GM18502 (cell line): ENCODE results near the gene ADISSP.

Experiments
- ATAC-seq: cut with Tn5 transposase; IDR thresholded peaks from one replicate; pipeline ENCODE4 v1.9.1; 2021; ENCODE audit warnings: mild to moderate bottlenecking; ENCODE audit not compliant: unreplicated experiment, poor library complexity

The ADISSP gene

DNA sequence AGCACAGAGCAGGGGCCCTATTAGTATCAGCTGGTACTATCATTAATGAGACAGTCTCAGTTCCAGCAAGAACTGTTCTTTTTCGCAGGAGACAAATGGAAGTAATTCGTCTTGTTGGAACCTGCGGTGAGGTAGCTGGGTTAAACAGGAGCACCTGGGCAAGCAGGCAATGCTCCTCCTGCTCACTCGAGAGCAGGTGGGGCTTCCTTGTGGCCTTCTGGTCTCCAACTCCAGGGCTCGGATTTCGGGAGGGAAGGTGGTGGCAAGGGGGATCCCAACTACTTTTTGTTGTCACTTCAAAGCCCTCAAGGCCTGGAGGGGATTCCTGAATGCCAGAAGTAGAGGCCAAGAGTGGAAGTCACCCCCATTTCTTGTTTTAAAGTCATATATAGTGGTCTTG is 15.0 kb upstream of the ADISSP start:
- no peak for ATAC-seq

DNA sequence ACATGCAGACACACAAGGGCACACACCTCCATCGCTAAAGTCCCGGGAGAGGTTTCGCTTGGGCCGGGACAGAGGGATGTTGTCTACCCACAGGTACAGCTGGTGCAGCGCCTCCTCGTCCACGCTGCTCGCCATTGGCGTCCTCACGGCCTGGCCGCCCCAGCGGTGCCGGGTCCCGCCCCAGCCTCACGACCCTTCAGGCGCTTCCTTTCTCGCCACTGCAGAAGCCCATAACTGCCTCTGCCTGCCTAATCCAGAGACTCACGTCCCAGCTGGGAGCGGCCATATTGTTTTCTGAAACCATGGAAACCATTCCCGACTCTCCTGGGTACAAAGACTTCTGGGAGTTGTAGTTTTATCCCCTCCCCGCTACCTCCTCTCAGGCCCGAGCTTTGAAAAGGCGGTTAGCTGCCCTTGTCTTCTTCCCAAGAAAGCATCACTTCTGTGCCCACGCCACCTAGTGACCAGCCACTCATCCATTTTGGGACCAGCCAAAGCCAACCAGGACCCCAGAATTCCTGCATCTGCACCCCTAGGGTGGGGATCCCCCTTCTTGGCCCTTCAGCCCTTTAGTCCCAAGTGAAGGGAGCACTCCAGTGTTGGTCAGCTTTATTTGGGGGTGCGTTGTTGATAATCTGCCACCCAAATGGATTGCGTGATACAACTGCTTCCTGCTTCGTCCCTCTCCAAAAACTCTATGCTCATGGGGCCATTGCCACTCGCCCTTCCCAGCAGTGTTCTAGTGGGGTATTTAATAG is 13.8 kb upstream of the ADISSP start, which contains the start of gene SPEF1:
Gene SPEF1, minus strand, starts transcription at position 296 of the 758 bp plus-strand sequence. Its CDS starts 161 bp downstream, at position 135.
- ATAC-seq, result peak; percentile 77

DNA sequence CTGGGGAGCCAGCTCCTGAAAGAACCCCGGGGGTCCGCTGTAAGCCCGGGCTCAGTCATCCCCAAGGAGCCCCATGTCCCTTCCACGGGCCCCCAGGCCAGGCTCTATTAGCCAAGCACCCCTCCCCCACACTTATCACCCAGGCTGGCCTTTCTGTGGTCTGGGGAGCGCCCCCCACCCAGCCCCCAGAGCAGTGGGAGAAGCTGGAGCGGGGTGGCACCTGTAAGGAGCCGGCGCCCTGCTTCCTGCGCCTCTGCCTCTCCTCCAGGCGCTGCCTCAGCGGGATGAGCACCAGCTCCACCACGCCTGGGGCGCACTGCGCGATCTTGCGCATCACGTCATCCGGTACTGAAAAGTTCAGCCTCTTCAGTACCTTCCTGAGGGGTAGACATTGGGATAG is 11.4 kb upstream of the ADISSP start:
- no peak for ATAC-seq

DNA sequence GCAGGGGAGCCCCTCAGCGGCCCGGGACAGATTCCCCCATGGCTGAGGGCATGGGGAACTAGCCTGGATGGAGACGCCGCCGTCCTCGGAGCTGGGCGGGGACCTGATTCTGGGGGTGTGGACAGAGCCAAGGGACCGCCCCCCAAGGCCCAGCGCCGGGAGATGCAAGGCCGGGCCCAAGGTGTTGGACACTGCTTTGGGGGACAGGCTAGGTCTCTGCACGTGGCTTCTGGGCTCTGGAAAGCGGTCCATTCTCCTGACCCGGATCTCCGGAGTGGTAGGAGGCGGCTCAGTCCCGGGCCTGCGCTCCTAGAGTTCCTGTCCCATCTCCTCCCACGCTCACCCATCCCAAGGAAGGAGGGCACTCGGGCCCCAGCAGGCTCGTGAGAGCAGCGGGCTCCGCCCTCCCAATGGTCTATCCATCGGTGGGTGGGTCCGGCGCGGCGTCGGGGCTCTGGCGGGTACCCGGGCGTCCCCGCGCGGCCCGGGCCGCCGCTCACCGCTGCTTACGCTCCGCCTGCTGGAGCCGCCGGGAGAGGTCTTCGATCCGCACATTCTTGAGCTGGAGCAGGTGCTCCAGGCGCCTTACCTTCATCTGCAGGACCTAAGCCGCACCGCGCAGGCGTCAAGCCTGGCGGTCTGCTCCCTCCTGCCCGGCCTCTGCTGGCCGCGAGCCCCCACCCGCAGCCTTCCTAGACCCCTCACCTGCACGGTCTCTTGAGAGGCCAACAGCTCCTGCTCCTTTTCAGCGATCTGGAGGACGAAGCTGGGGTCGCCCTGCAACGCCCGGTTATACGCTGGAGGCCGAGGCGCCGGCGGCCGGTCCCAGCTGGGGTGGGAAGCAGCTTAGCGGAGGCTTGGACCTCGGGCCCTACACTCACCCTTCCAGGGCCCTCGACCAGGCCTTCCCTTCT is 10.4 kb upstream of the ADISSP start:
- no peak for ATAC-seq

DNA sequence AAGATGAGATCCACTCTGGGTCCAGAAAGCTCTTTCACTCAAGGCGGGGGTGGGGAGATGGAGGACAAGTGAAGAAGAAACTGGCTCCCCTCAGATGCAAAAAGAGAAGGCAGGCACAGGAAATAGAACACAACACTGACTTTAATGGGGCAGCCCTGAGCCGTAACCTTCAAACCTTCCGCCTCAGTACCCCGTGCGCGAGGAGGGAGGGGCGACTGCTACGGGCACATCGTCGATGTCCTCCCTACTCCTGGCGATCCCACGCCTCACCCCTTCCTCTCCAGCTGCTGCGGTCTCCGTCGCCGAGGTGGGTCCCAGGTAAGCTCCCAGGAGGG is 9.8 kb upstream of the ADISSP start:
- no peak for ATAC-seq

DNA sequence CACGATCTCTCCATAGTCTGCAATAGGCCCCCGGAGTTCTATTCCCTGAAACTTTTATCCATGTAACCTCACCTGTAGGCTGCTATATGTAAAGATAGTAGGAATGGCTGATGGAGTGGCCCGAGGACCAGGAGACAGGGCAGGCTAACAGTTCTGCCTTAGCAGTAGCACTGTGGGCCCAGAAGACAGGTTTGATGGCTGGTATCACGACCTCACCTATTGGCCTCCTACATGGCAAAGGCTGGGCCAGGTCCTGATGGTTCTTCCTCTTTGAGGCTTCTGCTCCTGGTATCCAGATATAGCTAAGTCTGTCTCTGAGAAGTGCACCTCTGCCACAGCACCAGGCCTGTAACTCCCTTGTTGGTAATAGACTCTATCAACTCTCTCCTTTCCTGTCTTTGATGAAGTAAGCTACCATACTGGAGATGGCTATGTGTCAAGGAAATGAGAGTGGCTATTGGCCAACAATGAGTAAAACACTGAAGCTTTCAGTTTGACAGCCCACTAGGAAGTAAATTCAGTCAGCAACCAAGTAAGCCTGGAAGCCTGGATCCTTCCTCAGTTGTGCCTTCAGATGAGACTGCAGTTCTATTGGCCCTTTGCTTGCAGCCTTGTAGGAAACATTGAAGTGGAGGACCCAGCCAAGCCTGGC is 8.0 kb upstream of the ADISSP start:
- ATAC-seq, result no peak

DNA sequence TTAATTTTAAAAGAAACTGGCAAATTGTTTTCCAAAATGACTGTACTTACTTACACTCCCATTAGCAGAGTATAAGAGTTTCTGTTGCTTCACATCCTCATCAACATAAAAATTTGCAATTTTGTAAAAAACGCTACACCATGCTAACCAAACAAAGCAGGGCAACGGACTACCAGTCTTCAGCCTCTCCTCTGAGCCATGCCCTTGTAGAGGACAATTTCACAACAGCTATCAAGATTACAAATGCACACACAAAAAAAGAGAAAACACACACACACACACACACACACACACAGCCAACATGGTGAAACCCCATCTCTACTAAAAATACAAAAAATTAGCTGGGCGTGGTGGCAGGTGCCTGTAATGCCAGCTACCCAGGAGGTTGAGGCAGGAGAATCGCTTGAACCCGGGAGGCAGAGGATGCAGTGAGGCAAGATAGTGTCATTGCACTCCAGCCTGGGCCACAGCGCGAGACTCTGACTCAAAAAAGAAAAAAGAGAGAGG is 4.1 kb upstream of the ADISSP start:
- ATAC-seq, result no peak

DNA sequence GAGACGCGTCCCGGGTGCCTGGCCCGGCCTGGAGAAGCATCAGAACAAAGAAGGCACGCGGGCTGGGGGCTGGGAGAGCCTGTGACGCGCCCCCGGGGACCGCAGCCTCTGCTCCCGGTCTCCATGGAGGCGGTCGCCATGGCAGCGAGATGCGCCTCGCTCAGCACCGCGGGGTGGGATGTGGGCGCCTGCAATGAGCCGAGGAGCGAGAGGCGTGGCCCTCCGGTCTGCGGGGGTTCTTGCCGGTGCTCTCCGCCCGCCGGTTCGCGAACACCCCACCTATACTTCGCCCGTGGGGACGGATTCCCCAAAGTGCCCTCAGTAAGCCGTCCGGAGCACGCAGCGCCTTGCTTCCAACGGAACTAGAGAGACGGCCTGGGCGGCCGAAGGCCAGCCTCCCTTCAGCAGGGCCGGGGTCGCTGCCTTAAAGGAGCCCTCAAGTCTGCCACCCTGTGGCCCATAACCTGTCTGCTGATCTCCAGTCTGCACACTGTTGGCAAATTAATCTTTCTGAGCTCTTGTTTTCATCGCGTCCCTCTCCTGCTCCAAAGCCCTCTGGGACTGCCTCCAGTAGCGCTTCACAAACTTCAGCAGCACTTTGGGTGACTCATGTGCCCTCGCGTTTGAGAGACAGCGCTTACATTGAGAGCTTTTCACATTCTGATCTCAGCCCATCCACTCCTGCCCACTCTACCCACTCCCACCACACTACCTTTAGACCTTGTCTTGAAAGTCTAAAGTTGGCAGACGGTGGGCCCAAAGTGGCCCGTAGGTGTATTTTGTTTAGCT is 983 bp upstream of the ADISSP start:
- peak; percentile 35 for ATAC-seq

DNA sequence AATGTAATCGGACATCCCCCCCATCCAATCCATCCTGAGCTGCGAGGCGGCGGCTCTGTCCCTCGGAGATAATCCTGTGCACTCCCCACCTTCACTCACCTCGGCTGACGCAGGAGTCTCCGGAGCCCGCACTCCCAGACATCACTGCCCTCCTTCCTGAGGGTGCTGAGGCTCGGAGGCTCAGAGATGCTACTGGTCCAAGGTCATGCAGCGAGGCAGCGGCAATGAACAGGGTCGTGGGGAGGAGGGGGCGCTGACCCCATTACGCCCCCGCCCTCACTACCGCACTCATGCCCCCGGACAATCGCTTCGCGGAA is 485 bp downstream of the ADISSP start:
- no peak for ATAC-seq

DNA sequence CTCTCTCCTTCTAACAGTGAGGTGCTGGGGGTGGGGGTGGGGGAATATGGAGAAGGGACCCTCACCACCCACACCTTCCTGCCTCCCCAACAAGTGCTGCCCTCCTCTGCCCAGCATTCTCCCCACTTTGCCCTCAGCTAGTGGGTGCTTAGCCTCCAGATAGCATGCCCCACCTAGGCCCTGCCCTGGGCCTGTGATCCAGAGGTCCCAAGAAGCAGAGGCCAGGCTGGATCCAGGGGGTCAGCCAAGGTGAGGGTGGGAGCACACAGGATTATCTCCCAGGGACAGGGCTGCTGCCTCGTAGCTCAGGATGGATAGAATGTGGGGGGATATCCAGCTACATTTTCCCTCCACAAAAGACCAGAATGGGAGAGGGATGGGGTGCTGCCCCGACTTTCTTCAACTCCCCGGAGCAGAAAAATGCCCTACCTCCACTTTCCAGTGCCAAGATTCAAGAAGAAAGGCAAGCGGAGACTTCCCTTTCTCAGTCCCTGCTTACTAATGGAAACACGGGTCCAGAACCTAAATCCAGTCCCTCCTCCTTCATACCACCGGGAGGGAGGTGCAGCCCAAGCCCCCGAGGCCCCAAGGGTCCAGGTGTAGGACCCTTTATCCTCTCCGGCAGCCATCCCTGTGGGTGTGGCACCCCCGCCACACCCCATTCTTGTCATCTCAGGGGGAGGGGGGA is 987 bp downstream of the ADISSP start:
- no peak for ATAC-seq

DNA sequence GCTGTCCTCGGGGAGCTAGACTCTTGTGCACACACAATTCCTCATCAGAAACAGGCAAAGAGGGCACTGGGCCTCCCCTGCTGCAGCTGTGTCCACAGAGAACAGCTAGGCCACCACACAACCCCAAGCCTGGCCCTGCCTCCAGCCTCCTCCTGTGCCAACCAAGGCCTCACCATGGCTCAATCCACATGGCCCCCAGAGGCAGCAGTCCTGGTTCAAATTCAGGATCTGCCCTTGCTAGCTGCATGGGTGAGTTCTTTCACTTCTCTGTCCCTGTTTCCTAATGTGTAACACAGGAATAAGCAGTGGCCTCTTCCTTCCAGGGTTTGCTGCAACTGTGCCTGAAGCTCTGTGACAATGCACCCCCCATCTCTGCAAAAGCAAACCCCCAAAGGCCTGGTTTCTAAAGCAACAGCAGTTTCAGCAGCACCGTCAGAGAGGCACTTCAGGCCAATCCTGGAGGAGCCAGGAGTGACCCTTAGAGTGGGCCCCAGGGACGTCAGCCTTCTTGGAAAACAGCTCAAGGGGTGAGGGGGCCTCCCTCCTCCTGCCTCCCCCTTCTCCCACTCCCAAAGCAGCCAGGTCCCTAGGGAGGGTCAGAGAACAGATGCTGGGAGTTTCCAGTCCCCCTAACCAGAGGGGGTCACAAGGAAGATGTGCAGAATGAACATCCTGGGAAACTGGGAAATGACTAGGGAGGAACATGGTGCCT is 2.2 kb downstream of the ADISSP start:
- no peak for ATAC-seq

DNA sequence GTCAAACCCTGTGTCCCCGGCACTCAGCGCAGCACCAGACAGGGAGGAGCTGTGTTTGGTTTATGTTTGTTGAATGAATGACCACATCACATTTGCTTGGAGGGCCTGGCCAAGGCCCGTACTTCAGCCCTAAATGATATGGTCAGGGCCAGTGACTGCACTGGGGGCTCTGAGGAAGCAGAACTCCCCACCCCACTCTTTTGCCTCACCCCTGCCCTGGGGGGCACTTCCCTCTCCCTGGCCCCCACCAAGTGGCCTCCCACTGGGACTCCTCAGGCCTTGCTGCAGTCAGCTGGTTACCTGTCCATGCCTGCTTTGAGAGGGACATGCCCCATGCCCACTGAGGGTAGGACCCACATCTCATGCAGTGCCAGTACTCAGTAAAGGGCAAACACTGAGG is 2.9 kb downstream of the ADISSP start:
- ATAC-seq, result no peak

DNA sequence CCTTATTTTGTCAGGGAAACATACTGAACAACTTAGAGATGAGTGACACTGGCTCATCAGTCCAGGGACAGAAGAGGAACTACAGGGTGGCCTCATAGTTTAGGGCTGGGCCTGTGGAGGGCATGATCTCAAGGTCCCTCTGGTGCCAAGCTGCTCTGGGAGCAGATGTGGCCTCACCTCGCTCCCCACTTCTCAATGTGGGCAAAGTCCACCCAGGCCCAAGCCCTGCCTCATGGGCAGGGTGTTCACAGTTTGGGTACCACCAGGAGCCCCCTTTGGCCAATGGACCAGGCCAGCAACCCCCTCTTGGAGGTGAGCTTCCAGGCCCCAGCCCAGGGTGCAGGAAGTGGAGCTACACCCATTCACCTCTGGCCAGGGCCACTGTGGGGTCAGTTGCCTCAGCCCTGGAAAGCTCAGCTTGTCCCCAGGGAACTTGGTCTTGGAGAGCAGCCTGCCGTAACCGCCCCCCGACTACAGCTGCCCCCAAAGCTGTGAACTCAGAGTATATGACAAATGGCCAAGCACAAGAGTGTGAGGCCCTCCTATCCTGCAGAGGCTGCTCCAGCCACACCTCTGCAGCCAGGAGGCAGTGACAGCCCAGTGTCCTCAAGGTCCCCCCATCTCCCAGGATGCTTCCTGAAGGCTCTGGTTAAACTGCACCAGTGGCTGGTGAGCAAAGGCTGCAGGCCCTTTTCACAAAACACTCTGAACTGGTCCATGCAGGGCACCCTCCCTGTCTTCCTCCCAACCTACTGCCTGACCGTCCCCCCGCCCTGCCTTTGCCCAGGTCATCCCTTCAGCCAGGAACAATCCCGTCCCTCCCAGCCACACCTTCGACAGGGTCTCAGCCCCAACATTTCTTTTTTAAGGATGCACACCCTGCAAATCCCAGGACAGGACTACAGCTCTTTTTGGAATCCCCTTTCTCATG is 3.6 kb downstream of the ADISSP start:
- ATAC-seq, result no peak

DNA sequence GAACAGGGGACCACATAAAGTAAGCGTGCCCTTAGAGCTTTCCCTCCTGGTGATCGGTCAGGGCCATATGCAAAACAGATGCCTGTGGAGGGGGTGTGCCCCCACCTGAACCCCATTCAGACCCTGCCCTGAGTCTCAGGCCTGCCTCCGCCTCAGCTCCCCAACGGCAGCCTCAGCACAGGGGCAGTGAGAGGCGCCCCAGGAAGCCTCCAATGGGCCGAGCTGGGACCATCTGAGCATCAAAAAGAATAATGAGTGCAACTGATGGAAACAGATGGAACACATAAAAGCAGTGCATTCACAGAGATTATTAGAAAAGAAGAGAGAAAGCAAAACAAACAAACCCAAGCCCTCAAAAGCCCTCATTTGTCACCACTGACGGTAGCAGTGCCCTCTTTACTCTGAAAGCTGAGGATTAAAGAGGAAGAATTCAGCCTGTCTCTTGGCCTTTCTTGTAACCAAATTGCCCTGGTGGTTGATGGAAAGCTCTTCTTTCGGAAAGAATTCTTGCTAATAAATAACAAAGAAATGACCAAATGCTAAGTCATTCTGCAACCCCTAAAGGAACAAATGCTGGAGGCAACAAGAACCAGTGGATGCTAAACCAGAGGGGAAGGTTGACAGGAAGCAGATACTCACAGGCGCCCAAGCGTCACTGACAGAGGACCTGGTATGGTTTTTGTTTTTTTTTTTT is 6.8 kb downstream of the ADISSP start:
- ATAC-seq, result no peak

DNA sequence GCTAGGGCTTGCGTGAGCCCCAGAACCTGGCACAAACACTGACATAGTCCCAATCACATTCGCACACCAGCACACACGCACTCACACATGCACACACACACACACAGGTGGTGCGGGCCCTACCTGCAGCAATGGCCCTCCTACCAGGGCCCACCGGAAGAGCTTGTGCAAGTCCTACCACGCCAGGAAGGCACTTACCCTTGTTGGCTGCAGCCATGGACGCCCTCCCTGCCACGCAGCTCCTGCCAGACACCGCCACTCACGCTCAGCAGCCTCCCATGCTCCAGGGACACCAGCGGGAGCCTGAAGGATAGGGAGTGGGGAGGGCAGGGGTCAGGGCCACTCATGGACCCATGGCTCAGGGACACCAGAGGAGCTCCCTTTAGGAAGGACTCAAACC is 7.7 kb downstream of the ADISSP start:
- ATAC-seq, result no peak

DNA sequence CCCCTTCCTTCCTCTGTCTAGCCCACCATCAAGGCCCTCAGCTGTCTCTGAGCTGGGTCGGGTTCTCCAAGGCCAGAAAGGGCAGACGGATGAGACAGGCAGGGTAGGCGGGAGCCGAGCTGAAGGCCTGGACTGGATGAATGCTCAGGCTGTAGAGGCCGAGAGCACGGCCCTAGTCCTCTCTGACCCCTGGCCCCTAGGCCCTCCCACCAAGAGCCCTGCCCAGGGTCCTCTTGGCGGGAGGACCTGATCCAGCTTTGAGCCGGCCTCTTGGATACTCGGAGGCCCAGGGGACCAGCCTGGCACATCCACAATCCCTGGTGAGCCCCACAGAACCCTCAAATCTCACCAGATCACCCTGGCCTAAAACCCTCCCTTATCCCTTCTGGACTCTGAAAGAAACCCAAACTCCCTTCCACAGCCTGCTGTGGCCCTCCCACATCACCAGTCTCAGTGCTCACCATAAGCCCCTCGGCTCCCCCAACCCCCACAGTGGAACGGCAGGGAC is 8.2 kb downstream of the ADISSP start:
- ATAC-seq, result no peak

DNA sequence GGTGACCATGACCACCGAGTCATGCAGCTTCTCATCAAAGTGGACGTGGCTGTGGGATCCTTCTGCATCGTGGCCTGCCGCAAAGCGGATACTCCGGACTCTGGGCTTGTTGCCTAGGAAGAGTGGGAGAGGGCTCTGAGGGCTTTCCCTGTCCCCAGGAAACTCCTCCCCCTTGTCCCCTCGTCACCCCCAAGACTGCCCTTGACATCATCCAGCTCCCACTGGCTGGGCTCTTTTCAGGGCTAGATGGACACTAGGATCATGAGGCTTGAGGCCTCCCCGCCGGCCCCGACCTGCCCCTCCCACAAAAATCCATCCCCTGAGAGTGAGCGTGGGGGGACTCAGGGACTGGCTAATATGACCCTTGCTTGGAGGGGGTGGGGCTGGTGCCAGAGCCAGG is 9.0 kb downstream of the ADISSP start:
- no peak for ATAC-seq
